Kidney epithelial cell (primary cell): ENCODE results near the gene KLHL3. TPM values are rescaled to one million over a fixed set of nuclear protein-coding genes. Genes with fewer than 3 reads are reported as not detected.
"Not testable (repeated sequence)": the region's sequence is repeated elsewhere in the genome, so short reads cannot be mapped to it uniquely, and the experiment has no call there.

Source experiments
- DNase-seq: peaks from one replicate; pipeline ENCODE4 v3.0.0-alpha.2; 2010; ENCODE audit warnings: low read depth
- H3K27me3 ChIP-seq: 2 replicates; pipeline ENCODE4 v1.6.0; 2011; ENCODE audit warnings: low read length; ENCODE audit not compliant: control insufficient read depth, insufficient read depth
- H3K36me3 ChIP-seq: 2 replicates; pipeline ENCODE4 v1.5.1; 2011; ENCODE audit warnings: low read length; ENCODE audit not compliant: control insufficient read depth, insufficient read depth
- H3K4me3 ChIP-seq: 2 replicates; pipeline ENCODE4 v1.5.1; 2011; ENCODE audit warnings: low read depth, mild to moderate bottlenecking, control low read depth, low read length
- CTCF ChIP-seq: IDR thresholded peaks from 2 replicates; pipeline ENCODE4 v1.5.1; 2011; ENCODE audit warnings: mild to moderate bottlenecking, moderate library complexity, low read length, control low read depth, inconsistent platforms; ENCODE audit not compliant: insufficient read depth, poor library complexity, severe bottlenecking
- total RNA-seq: library from RNA; depleted of rRNA; stranded (reverse); fragments of >200 nt; gene quantifications from 2 replicates; pipeline ENCODE4 v1.2.3, GENCODE V29; 2015

The KLHL3 gene, protein sequence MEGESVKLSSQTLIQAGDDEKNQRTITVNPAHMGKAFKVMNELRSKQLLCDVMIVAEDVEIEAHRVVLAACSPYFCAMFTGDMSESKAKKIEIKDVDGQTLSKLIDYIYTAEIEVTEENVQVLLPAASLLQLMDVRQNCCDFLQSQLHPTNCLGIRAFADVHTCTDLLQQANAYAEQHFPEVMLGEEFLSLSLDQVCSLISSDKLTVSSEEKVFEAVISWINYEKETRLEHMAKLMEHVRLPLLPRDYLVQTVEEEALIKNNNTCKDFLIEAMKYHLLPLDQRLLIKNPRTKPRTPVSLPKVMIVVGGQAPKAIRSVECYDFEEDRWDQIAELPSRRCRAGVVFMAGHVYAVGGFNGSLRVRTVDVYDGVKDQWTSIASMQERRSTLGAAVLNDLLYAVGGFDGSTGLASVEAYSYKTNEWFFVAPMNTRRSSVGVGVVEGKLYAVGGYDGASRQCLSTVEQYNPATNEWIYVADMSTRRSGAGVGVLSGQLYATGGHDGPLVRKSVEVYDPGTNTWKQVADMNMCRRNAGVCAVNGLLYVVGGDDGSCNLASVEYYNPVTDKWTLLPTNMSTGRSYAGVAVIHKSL
- 1.6 and 2.8 TPM in 2 replicates for total RNA-seq

- peak; percentile 38 for DNase-seq
- Histone ChIP-seq H3K27me3 (no peaks in the 10 kb centered on the region), H3K36me3 (no peaks in the 10 kb centered on the region), H3K4me3 (peak within 1 kb of the TSS; percentile 49)
- TF ChIP-seq CTCF, result peak; percentile 48
Measured at GRCh38 chr5:137735555-137736284, at the start of gene KLHL3. KLHL3 (minus strand) TSS chr5:137736089; CDS start chr5:137735646, 443 bp downstream.

GRCh38 chr5:137782984-137783536 is 47.2 kb upstream of the KLHL3 start:
- H3K27me3 ChIP-seq, result no peaks in the 10 kb centered on the region
- no peak for TF ChIP-seq CTCF
- H3K4me3 ChIP-seq, result no peak overlapping the region
- H3K36me3 ChIP-seq, result no peaks in the 10 kb centered on the region
- DNase-seq, result no peak

DNA sequence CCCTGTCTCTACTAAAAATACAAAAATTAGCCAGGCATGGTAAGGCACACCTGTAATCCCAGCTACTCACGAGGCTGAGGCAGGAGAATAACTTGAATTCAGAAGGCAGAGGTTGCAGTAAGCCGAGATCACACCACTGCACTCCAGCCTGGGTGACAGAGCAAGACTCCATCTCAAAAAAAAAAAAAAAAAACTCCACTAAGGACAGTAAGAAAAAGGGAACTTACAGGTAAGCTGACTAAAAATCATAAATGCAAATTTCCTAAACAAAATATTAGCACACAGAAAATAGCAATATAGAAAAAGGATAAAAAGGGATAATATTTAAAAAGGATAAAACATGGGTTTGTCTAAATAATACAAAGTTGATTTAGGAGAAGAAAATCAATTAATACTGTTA is 46.2 kb upstream of the KLHL3 start:
- no peak for DNase-seq
- no peak for TF ChIP-seq CTCF
- no peak overlapping the region for H3K4me3 ChIP-seq
- no peaks in the 10 kb centered on the region for H3K27me3 ChIP-seq
- no peaks in the 10 kb centered on the region for H3K36me3 ChIP-seq

- DNase-seq, result no peak
- peak; percentile 72 for TF ChIP-seq CTCF
- H3K36me3 ChIP-seq, result no peaks in the 10 kb centered on the region
- H3K27me3 ChIP-seq, result no peaks in the 10 kb centered on the region
- H3K4me3 ChIP-seq, result no peak overlapping the region
Measured at GRCh38 chr5:137778772-137779564, 43.1 kb upstream of the KLHL3 start.

GRCh38 chr5:137767937-137768336 is 32.0 kb upstream of the KLHL3 start:
- not testable (repeated sequence) for DNase-seq, H3K36me3 ChIP-seq, H3K4me3 ChIP-seq, H3K27me3 ChIP-seq
